MM.1S (cell line): ENCODE results near the gene HNMT.

ENCODE experiments used
- DNase-seq: peaks from one replicate; pipeline ENCODE4 v3.0.0-alpha.2; 2015
- H2AFZ ChIP-seq: fragments of 300-600 bp; sonication (generic); 2 replicates; pipeline ENCODE4 v1.6.0; 2016; ENCODE audit warnings: antibody characterized with exemption, low read length
- H3F3A ChIP-seq: fragments of 300-600 bp; sonication (generic); 2 replicates; pipeline ENCODE4 v1.6.1; 2016; ENCODE audit warnings: mild to moderate bottlenecking, antibody characterized with exemption, low read length, moderate library complexity, mixed read lengths; ENCODE audit not compliant: insufficient read depth
- H3K27ac ChIP-seq: fragments of 300-600 bp; sonication (generic); 2 replicates; pipeline ENCODE4 v1.5.1; 2016; ENCODE audit warnings: mild to moderate bottlenecking, low read length
- H3K27me3 ChIP-seq: fragments of 300-600 bp; sonication (generic); replicated peaks from 2 replicates; pipeline ENCODE4 v1.6.0; 2016; ENCODE audit warnings: low read length; ENCODE audit not compliant: insufficient read depth
- H3K36me3 ChIP-seq: fragments of 300-600 bp; sonication (generic); replicated peaks from 2 replicates; pipeline ENCODE4 v1.6.1; 2016; ENCODE audit warnings: mild to moderate bottlenecking, low read length, mixed read lengths; ENCODE audit not compliant: insufficient read depth
- H3K4me1 ChIP-seq: fragments of 300-600 bp; sonication (generic); 2 replicates; pipeline ENCODE4 v1.6.1; 2016; ENCODE audit warnings: low read length, mixed read lengths
- H3K4me2 ChIP-seq: fragments of 300-600 bp; sonication (generic); 2 replicates; pipeline ENCODE4 v1.6.0; 2016; ENCODE audit warnings: low read depth, low read length
- H3K4me3 ChIP-seq: fragments of 300-600 bp; sonication (generic); 2 replicates; pipeline ENCODE4 v1.5.1; 2016; ENCODE audit warnings: low read length, mixed read lengths
- H3K79me2 ChIP-seq: fragments of 300-600 bp; sonication (generic); 2 replicates; pipeline ENCODE4 v1.6.1; 2016; ENCODE audit warnings: mixed run types, low read length, mixed read lengths
- H3K9ac ChIP-seq: fragments of 300-600 bp; sonication (generic); 2 replicates; pipeline ENCODE4 v1.6.1; 2016; ENCODE audit warnings: low read length, mixed read lengths
- H3K9me2 ChIP-seq: fragments of 300-600 bp; sonication (generic); replicated peaks from 2 replicates; pipeline ENCODE4 v1.6.1; 2016; ENCODE audit warnings: mild to moderate bottlenecking, low read length, mixed read lengths; ENCODE audit not compliant: insufficient read depth
- H3K9me3 ChIP-seq: fragments of 300-600 bp; sonication (generic); replicated peaks from 2 replicates; pipeline ENCODE4 v1.6.1; 2016; ENCODE audit warnings: mild to moderate bottlenecking, low read length, mixed read lengths; ENCODE audit not compliant: insufficient read depth
- H4K20me1 ChIP-seq: fragments of 300-600 bp; sonication (generic); 2 replicates; pipeline ENCODE4 v1.6.1; 2016; ENCODE audit warnings: mild to moderate bottlenecking, low read length, moderate library complexity, mixed read lengths; ENCODE audit not compliant: insufficient read depth
- EZH2 ChIP-seq: fragments of 300-600 bp; sonication (generic); optimal IDR thresholded peaks from 2 replicates; pipeline ENCODE3; 2017; ENCODE audit warnings: low read depth, mild to moderate bottlenecking, antibody characterized with exemption, low read length, mixed read lengths
- EZH2phosphoT487 ChIP-seq: fragments of 300-600 bp; sonication (generic); IDR thresholded peaks from 2 replicates; pipeline ENCODE4 v1.6.1; 2018; ENCODE audit warnings: antibody characterized with exemption, low read length
- TF ChIP-seq, protein P1 (sequence below): fragments of 300-600 bp; sonication (generic); IDR thresholded peaks from 2 replicates; pipeline ENCODE4 v1.5.1; 2016; ENCODE audit warnings: antibody characterized with exemption, low read length, mixed read lengths

Gene HNMT

DNA sequence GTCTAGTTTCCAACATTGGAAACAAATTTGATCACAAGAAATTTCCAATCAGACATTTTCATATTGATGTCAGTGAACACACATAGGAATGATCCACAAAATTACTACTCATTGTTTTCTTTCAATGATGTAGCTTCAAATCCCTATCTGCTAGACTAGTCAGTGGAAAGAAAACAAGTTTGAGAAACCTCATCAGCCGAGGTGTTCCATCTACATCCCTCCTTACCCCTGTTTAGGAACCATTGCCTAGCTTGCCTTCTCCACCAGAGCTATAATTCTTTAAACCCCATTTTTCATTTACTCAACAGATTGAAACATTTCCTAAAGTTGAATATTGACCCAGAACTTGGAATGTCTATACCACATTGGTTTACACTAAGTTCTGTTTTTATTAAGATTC is 45.3 kb downstream of the HNMT start:
- TF ChIP-seq EZH2 = no peak
- TF ChIP-seq, protein P1, sequence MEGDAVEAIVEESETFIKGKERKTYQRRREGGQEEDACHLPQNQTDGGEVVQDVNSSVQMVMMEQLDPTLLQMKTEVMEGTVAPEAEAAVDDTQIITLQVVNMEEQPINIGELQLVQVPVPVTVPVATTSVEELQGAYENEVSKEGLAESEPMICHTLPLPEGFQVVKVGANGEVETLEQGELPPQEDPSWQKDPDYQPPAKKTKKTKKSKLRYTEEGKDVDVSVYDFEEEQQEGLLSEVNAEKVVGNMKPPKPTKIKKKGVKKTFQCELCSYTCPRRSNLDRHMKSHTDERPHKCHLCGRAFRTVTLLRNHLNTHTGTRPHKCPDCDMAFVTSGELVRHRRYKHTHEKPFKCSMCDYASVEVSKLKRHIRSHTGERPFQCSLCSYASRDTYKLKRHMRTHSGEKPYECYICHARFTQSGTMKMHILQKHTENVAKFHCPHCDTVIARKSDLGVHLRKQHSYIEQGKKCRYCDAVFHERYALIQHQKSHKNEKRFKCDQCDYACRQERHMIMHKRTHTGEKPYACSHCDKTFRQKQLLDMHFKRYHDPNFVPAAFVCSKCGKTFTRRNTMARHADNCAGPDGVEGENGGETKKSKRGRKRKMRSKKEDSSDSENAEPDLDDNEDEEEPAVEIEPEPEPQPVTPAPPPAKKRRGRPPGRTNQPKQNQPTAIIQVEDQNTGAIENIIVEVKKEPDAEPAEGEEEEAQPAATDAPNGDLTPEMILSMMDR = no peak
- TF ChIP-seq EZH2phosphoT487 = no peak
- H3K27ac ChIP-seq = no peak overlapping the region
- H3K9me2 ChIP-seq = no peaks in the 10 kb centered on the region

DNA sequence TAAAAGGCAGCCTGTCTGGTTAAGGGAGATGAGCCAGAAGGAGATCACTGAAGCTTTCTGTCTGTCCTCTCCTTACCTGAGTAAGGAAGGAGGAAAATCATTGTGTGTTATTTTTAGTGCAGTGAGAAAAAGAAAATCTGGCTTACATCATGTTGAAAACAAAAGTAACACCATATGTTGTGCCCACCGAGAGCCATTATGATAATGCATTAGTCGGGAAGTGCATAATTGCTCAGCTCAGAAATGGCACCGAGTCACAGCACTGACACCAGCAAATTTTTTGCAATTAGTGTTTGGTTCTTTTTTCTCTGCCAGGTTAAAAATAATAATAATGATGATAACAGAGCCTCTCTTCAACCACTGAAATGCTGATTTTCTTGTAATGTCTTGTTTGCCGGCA is 46.6 kb downstream of the HNMT start:
- no peaks in the 10 kb centered on the region for H4K20me1 ChIP-seq
- H3K4me3 ChIP-seq = no peak overlapping the region
- no peak overlapping the region for H2AFZ ChIP-seq
- H3K79me2 ChIP-seq = no peaks in the 10 kb centered on the region
- H3K9me3 ChIP-seq = no peaks in the 10 kb centered on the region
- H3K9me2 ChIP-seq = no peaks in the 10 kb centered on the region
- H3K27me3 ChIP-seq = no peaks in the 10 kb centered on the region
- H3K4me1 ChIP-seq = no peaks in the 10 kb centered on the region
- no peaks in the 10 kb centered on the region for H3K36me3 ChIP-seq
- H3F3A ChIP-seq = no peaks in the 10 kb centered on the region
- no peak overlapping the region for H3K4me2 ChIP-seq
- no peak for DNase-seq
- no peak overlapping the region for H3K27ac ChIP-seq
- no peak overlapping the region for H3K9ac ChIP-seq
- TF ChIP-seq EZH2phosphoT487 = no peak

More for the DNA sequence above, 45.3 kb downstream of the HNMT start:
- Histone ChIP-seq H3K4me2 (no peak overlapping the region), H3K9ac (no peak overlapping the region), H3K36me3 (no peaks in the 10 kb centered on the region), H3K79me2 (no peaks in the 10 kb centered on the region), H2AFZ (no peak overlapping the region), H3K4me3 (no peak overlapping the region), H3F3A (no peaks in the 10 kb centered on the region), H4K20me1 (no peaks in the 10 kb centered on the region), H3K4me1 (no peaks in the 10 kb centered on the region), H3K9me3 (no peaks in the 10 kb centered on the region), H3K27me3 (no peaks in the 10 kb centered on the region)
- no peak for DNase-seq

DNA sequence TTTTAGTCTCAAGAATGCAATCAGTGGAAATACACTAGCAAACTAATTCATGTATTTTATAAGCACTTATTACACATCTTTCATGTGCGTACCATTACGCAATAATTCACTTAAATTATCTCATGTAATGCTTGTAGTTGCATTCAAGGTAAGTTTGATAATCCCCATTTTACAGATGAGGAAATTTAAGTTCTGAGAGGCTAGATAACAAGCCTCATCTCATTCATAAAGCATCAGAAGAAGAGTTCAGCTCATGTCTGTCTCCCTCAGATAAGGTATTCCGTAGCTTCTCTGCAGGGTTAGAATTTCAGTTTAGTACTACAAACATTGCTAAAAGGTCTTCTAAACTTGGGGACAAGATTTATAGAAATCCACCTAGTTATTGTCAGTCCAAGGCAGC is 47.8 kb downstream of the HNMT start:
- no peak for DNase-seq
- H2AFZ ChIP-seq = no peak overlapping the region
- no peaks in the 10 kb centered on the region for H3K4me1 ChIP-seq
- H3K9ac ChIP-seq = no peak overlapping the region
- H3K27ac ChIP-seq = no peak overlapping the region
- no peaks in the 10 kb centered on the region for H3K36me3 ChIP-seq
- no peak overlapping the region for H3K4me2 ChIP-seq
- H4K20me1 ChIP-seq = no peaks in the 10 kb centered on the region
- no peaks in the 10 kb centered on the region for H3K27me3 ChIP-seq
- no peaks in the 10 kb centered on the region for H3K9me3 ChIP-seq
- H3F3A ChIP-seq = no peaks in the 10 kb centered on the region
- H3K4me3 ChIP-seq = no peak overlapping the region
- no peaks in the 10 kb centered on the region for H3K79me2 ChIP-seq
- no peak for TF ChIP-seq EZH2phosphoT487
- TF ChIP-seq, protein P1 = no peak
- TF ChIP-seq EZH2 = no peak
- H3K9me2 ChIP-seq = no peaks in the 10 kb centered on the region

DNA sequence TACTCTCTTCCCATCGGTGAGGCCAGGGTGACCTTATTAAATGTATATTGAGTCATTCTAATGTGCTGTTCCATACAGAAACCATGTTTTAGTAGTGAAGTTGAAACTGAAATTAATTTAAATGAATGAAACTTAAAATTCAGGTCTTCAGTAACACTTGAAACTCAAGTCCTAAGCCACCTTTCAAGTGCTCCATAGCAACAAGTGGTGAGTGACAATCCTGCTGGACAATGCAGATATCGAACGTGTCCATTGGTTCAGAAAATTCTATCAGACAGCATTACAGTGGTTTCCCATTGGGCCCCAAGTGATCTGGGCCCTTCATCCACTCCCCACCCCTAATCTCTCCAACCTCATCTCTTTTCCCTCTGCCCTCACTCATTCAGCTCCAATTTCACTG is 48.7 kb downstream of the HNMT start:
- no peaks in the 10 kb centered on the region for H3F3A ChIP-seq
- no peaks in the 10 kb centered on the region for H4K20me1 ChIP-seq
- H3K9ac ChIP-seq = no peak overlapping the region
- no peak overlapping the region for H3K27ac ChIP-seq
- H3K79me2 ChIP-seq = no peaks in the 10 kb centered on the region
- no peaks in the 10 kb centered on the region for H3K9me2 ChIP-seq
- H3K4me1 ChIP-seq = no peaks in the 10 kb centered on the region
- TF ChIP-seq EZH2 (no peak), EZH2phosphoT487 (no peak)
- TF ChIP-seq, protein P1 = no peak
- peak; percentile 7 for DNase-seq
- no peak overlapping the region for H3K4me3 ChIP-seq
- H3K9me3 ChIP-seq = no peaks in the 10 kb centered on the region
- H3K36me3 ChIP-seq = no peaks in the 10 kb centered on the region
- no peak overlapping the region for H3K4me2 ChIP-seq
- no peaks in the 10 kb centered on the region for H3K27me3 ChIP-seq
- no peak overlapping the region for H2AFZ ChIP-seq
